Astrocyte of the spinal cord (primary cell): ENCODE results near the gene DAW1.

Experiments
- DNase-seq: peaks from one replicate; pipeline ENCODE4 v3.0.0; 2011; ENCODE audit warnings: low read depth, low spot score
- H3K4me3 ChIP-seq: 2 replicates; pipeline ENCODE4 v1.5.1; 2011; ENCODE audit warnings: low read depth, mild to moderate bottlenecking, low read length, moderate library complexity
- CTCF ChIP-seq: IDR thresholded peaks from 2 replicates; pipeline ENCODE4 v1.5.1; 2012; ENCODE audit warnings: low read depth, mild to moderate bottlenecking, low read length, inconsistent platforms
- in situ Hi-C: cut with HindIII; loops from 2 replicates; pipeline ENCODE4 v1.10.0; 2017; ENCODE audit warnings: low sequenced_read_pairs

DAW1 gene

GRCh38 chr2:227960317-227960716 is 88.9 kb downstream of the DAW1 start:
- DNase-seq: no peak
- in situ Hi-C loops: no loop called here
- no peak overlapping the region for H3K4me3 ChIP-seq
- no peak for TF ChIP-seq CTCF

GRCh38 chr2:227971619-227972230 is 100.3 kb downstream of the DAW1 start:
- in situ Hi-C loops: no loop called here
- DNase-seq: no peak
- no peak overlapping the region for H3K4me3 ChIP-seq
- TF ChIP-seq CTCF: no peak

GRCh38 chr2:227973241-227973640 is 101.8 kb downstream of the DAW1 start:
- no peak overlapping the region for H3K4me3 ChIP-seq
- TF ChIP-seq CTCF: no peak
- in situ Hi-C loops: no loop called here
- no peak for DNase-seq
